HEK293 (cell line): ENCODE results near the gene IGIP.

Experiments
- AEBP2 ChIP-seq: fragments of 450-650 bp; formaldehyde crosslinking; IDR thresholded peaks from 2 replicates; pipeline ENCODE4 v1.5.1; 2016; ENCODE audit warnings: missing biosample characterization, missing genetic modification characterization, borderline replicate concordance
- BCL6B ChIP-seq: fragments of 450-650 bp; formaldehyde crosslinking; IDR thresholded peaks from 2 replicates; pipeline ENCODE4 v1.5.1; 2017; ENCODE audit warnings: missing biosample characterization, missing genetic modification characterization
- ELK4 ChIP-seq: IDR thresholded peaks from 2 replicates; pipeline ENCODE4 v1.6.1; 2011; ENCODE audit warnings: mild to moderate bottlenecking, low read depth, low read length, borderline replicate concordance
- INSM2 ChIP-seq: fragments of 450-650 bp; formaldehyde crosslinking; IDR thresholded peaks from 2 replicates; pipeline ENCODE4 v1.5.1; 2016; ENCODE audit warnings: missing biosample characterization, missing genetic modification characterization
- MYNN ChIP-seq: fragments of 450-650 bp; formaldehyde crosslinking; IDR thresholded peaks from 2 replicates; pipeline ENCODE4 v1.5.1; 2016; ENCODE audit warnings: missing biosample characterization, missing genetic modification characterization, borderline replicate concordance
- PRDM1 ChIP-seq: fragments of 450-650 bp; formaldehyde crosslinking; IDR thresholded peaks from 2 replicates; pipeline ENCODE4; 2016; ENCODE audit warnings: missing biosample characterization, missing genetic modification characterization
- SALL2 ChIP-seq: fragments of 450-650 bp; formaldehyde crosslinking; IDR thresholded peaks from 2 replicates; pipeline ENCODE4 v1.5.0; 2017; ENCODE audit warnings: missing biosample characterization, mild to moderate bottlenecking, missing genetic modification characterization, borderline replicate concordance
- WT1 ChIP-seq: fragments of 450-650 bp; formaldehyde crosslinking; IDR thresholded peaks from 2 replicates; pipeline ENCODE4 v1.5.1; 2016; ENCODE audit warnings: missing biosample characterization, missing genetic modification characterization
- ZBTB20 ChIP-seq: fragments of 450-650 bp; formaldehyde crosslinking; IDR thresholded peaks from 2 replicates; pipeline ENCODE4 v1.5.1; 2016; ENCODE audit warnings: missing biosample characterization, missing genetic modification characterization
- ZFHX2 ChIP-seq: fragments of 450-650 bp; formaldehyde crosslinking; conservative IDR thresholded peaks from 2 replicates; pipeline ENCODE4 v1.5.1; 2016; ENCODE audit warnings: missing biosample characterization, missing genetic modification characterization
- ZNF174 ChIP-seq: fragments of 450-650 bp; formaldehyde crosslinking; IDR thresholded peaks from 2 replicates; pipeline ENCODE4 v1.5.0; 2017; ENCODE audit warnings: missing biosample characterization, mild to moderate bottlenecking, missing genetic modification characterization
- ZNF184 ChIP-seq: fragments of 450-650 bp; IDR thresholded peaks from 2 replicates; pipeline ENCODE4 v1.5.1; 2018; ENCODE audit warnings: missing biosample characterization, mild to moderate bottlenecking, missing genetic modification characterization
- ZNF26 ChIP-seq: fragments of 450-650 bp; formaldehyde crosslinking; IDR thresholded peaks from 2 replicates; pipeline ENCODE4 v1.5.1; 2016; ENCODE audit warnings: missing biosample characterization, missing genetic modification characterization
- ZNF280C ChIP-seq: fragments of 450-650 bp; formaldehyde crosslinking; IDR thresholded peaks from 2 replicates; pipeline ENCODE4 v1.5.1; 2016; ENCODE audit warnings: missing biosample characterization, missing genetic modification characterization
- ZNF350 ChIP-seq: fragments of 450-650 bp; formaldehyde crosslinking; IDR thresholded peaks from 2 replicates; pipeline ENCODE4 v1.5.0; 2017; ENCODE audit warnings: missing biosample characterization, mild to moderate bottlenecking, missing genetic modification characterization
- ZNF473 ChIP-seq: fragments of 450-650 bp; formaldehyde crosslinking; IDR thresholded peaks from 2 replicates; pipeline ENCODE4 v1.5.1; 2017; ENCODE audit warnings: missing biosample characterization, missing genetic modification characterization
- ZNF518A ChIP-seq: fragments of 450-650 bp; formaldehyde crosslinking; conservative IDR thresholded peaks from 2 replicates; pipeline ENCODE4 v1.5.1; 2016; ENCODE audit warnings: low read depth, missing biosample characterization, missing genetic modification characterization
- ZNF623 ChIP-seq: fragments of 450-650 bp; formaldehyde crosslinking; IDR thresholded peaks from 2 replicates; pipeline ENCODE4 v1.5.1; 2016; ENCODE audit warnings: missing biosample characterization, missing genetic modification characterization
- ZNF629 ChIP-seq: fragments of 450-650 bp; formaldehyde crosslinking; IDR thresholded peaks from 2 replicates; pipeline ENCODE4 v1.5.1; 2017; ENCODE audit warnings: missing biosample characterization, missing genetic modification characterization
- ZNF692 ChIP-seq: fragments of 450-650 bp; formaldehyde crosslinking; IDR thresholded peaks from 2 replicates; pipeline ENCODE4 v1.5.1; 2016; ENCODE audit warnings: missing biosample characterization, missing genetic modification characterization
- ZNF776 ChIP-seq: fragments of 450-650 bp; formaldehyde crosslinking; IDR thresholded peaks from 2 replicates; pipeline ENCODE4 v1.5.0; 2017; ENCODE audit warnings: missing biosample characterization, missing genetic modification characterization, borderline replicate concordance
- ZSCAN16 ChIP-seq: fragments of 450-650 bp; formaldehyde crosslinking; IDR thresholded peaks from 2 replicates; pipeline ENCODE4 v1.5.1; 2016; ENCODE audit warnings: missing biosample characterization, missing genetic modification characterization

Gene IGIP

GRCh38 chr5:140107312-140108092 lies 18.2 kb upstream of the IGIP start (continued):
- no peak for TF ChIP-seq ZNF280C (tag by site-specific recombination)
- no peak for TF ChIP-seq PRDM1
- no peak for TF ChIP-seq MYNN (tag by site-specific recombination)
- peak; percentile 96 for TF ChIP-seq ZFHX2 (tag by site-specific recombination)
- TF ChIP-seq ZNF776 (tag by site-specific recombination): no peak
- TF ChIP-seq SALL2: no peak
- peak; percentile 27 for TF ChIP-seq INSM2
- TF ChIP-seq ZBTB20: peak; percentile 89
- TF ChIP-seq BCL6B: no peak
- TF ChIP-seq ZNF26: no peak
- TF ChIP-seq ZNF623 (tag by site-specific recombination): 0 out of 2 replicates have a peak, but pooled peaks have one; percentile 4
- no peak for TF ChIP-seq ELK4
- TF ChIP-seq ZNF184: no peak
- TF ChIP-seq ZSCAN16: no peak
- peak; percentile 78 for TF ChIP-seq ZNF629 (tag by site-specific recombination)
- TF ChIP-seq ZNF350: no peak
- TF ChIP-seq AEBP2 (tag by site-specific recombination): no peak
- peak; percentile 66 for TF ChIP-seq ZNF692 (tag by site-specific recombination)
- no peak for TF ChIP-seq ZNF473 (tag by site-specific recombination)
- no peak for TF ChIP-seq ZNF174 (tag by site-specific recombination)
- no peak for TF ChIP-seq ZNF518A (tag by site-specific recombination)
- TF ChIP-seq WT1 (tag by site-specific recombination): no peak; the same call in 1 of the 2 replicates
